Immature natural killer cell (primary cell): ENCODE measurements around the gene WWC1. TPM values are rescaled to one million over a fixed set of nuclear protein-coding genes. Genes with fewer than 3 reads are reported as not detected.
A peak's percentile ranks its signal among the peaks of the same experiment; 100 is the strongest.

Experiments
- DNase-seq, 3 donors: peaks; one replicate each; pipeline ENCODE4 v3.0.0; 2022; ENCODE audit warnings: mixed read lengths in 1 of 3
- H3K27ac Mint-ChIP-seq, 6 donors: one replicate each; pipeline ENCODE4 v1.8.0; 2020; ENCODE audit warnings: mixed read lengths in 6 of 6, mild to moderate bottlenecking in 5 of 6, inconsistent platforms in 4 of 6, moderate library complexity in 3 of 6
- H3K27me3 Mint-ChIP-seq, 3 donors: one replicate each; pipeline ENCODE4 v1.8.0; 2020 to 2021; ENCODE audit warnings: low read depth in 3 of 3, mild to moderate bottlenecking in 3 of 3, mixed read lengths in 3 of 3, moderate library complexity in 3 of 3, inconsistent platforms in 1 of 3
- H3K36me3 Mint-ChIP-seq, 3 donors: one replicate each; pipeline ENCODE4 v1.8.0; 2020; ENCODE audit warnings: mixed read lengths in 3 of 3, inconsistent platforms in 2 of 3, mild to moderate bottlenecking in 2 of 3
- H3K4me1 Mint-ChIP-seq, 2 donors: one replicate each; pipeline ENCODE4 v1.8.0; 2020; ENCODE audit warnings: inconsistent platforms in 2 of 2, mild to moderate bottlenecking in 2 of 2, mixed read lengths in 2 of 2, moderate library complexity in 1 of 2
- H3K4me3 Mint-ChIP-seq, 5 donors: one replicate each; pipeline ENCODE4 v1.8.0; 2020; ENCODE audit warnings: mild to moderate bottlenecking in 5 of 5, mixed read lengths in 5 of 5, inconsistent platforms in 3 of 5, moderate library complexity in 3 of 5
- H3K9me3 Mint-ChIP-seq, 6 donors: one replicate each; pipeline ENCODE4 v1.8.0; 2020; ENCODE audit warnings: mild to moderate bottlenecking in 6 of 6, mixed read lengths in 6 of 6, inconsistent platforms in 4 of 6, moderate library complexity in 3 of 6
- polyA plus RNA-seq, 3 donors: library from polyadenylated mRNA; unstranded; fragments of 300-500 nt; fragmentation: Illumina TruSeq; gene quantifications; one replicate each; pipeline ENCODE4 v1.2.3, GENCODE V29; 2021

WWC1 gene
- polyA plus RNA-seq, 3 donors from 2014 or later = 0.40 TPM; not detected in 2

DNA sequence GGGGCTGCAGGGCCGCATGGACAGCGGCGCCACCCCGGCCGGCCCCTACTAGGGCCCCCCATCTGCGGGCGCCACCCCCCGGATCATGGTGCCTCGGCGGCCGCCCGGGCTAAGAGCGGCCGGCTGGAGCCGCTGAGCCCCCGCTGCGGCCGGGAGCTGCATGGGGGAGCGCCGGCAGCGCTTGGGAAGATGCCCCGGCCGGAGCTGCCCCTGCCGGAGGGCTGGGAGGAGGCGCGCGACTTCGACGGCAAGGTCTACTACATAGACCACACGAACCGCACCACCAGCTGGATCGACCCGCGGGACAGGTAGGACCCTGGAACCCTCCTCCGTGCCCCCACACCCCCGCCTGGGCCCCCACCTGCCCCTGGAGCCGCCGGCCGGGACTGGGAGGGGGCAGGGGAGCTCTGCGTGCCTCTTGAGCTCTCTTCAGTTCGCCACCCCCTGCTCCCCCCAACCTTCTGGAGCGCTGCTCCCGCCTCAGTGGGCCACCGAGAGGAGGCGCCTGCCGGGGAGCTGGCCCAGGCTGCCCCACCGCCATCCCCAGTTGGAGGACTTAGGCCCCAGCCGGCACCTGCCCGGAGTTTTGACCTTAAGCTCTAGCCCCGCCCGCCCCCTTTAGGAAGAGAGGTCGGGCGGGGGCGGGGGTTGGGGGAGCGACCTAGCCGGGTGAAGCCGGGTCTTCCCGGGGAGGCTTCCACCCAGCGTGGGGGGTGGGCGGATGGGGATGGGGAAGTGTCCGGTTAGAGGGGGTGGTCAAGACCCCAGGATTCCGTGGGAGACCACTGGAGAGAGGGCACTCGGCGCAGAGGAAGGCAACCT, 730 bp downstream of the WWC1 start:
- DNase-seq = no peak
- peaks cover 4 to 17% of the 10 kb centered on the region in 2 donors for H3K4me1 Mint-ChIP-seq
- H3K36me3 Mint-ChIP-seq = no peaks in the 10 kb centered on the region
- H3K27ac Mint-ChIP-seq = no peak overlapping the region
- peaks cover 7 to 17% (median 15%) of the 10 kb centered on the region in 3 donors for H3K27me3 Mint-ChIP-seq
- H3K9me3 Mint-ChIP-seq = peaks cover 0 to 7% (median 0%) of the 10 kb centered on the region in 6 donors
- peak overlapping the region in 2 of 5 donors; percentile 46 to 51 for H3K4me3 Mint-ChIP-seq

DNA sequence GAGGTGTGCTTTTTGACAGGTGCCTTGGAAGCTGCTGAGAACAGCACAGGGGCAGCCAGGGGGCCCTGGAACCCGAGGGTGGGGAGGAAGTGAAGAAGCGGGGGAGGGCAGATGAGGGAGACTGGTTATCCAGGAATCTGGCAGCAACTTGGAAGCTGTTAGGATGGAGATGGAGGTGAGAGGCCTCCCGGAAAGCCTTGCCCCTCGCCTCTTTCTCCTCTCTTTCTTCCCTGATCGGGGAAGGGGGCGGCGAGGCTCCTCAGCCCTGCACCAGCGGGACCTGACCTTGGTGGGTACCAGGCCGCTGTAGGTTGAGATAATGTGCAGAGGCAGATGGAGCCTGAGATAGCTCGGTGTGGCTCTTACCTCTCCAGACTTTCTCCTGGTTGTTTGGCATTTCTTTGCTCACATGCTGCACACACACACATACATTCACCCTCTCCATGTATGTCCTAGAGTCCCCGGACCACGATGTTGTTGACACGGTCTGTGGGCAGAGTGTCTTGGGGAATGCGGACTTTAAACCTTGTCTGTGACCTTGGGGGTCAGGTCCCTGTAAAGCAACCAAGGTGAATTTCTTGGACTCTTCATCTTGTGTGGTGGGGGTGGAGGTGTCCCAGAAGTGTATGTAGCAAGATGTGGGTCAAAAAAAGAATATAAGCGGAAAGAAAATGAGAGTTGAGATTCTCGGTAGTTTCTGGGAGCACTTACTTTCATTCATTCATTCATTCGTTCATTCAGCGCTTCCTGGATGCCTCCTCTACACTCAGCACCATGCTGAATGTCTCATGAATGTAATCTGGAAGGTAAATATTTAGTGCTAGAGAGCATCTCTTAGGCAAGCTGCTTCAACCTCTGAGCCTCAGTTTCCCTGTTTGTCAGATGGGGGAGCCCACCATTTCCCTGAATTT, 1.6 kb downstream of the WWC1 start:
- Mint-ChIP-seq H3K27ac (no peak overlapping the region), H3K4me3 (peak overlapping the region; percentile 46 to 67 (median 60)), H3K36me3 (no peaks in the 10 kb centered on the region), H3K9me3 (peaks cover 0 to 7% (median 0%) of the 10 kb centered on the region in 6 donors), H3K27me3 (peaks cover 7 to 17% (median 15%) of the 10 kb centered on the region in 3 donors), H3K4me1 (peaks cover 4 to 17% of the 10 kb centered on the region in 2 donors)
- no peak for DNase-seq

DNA sequence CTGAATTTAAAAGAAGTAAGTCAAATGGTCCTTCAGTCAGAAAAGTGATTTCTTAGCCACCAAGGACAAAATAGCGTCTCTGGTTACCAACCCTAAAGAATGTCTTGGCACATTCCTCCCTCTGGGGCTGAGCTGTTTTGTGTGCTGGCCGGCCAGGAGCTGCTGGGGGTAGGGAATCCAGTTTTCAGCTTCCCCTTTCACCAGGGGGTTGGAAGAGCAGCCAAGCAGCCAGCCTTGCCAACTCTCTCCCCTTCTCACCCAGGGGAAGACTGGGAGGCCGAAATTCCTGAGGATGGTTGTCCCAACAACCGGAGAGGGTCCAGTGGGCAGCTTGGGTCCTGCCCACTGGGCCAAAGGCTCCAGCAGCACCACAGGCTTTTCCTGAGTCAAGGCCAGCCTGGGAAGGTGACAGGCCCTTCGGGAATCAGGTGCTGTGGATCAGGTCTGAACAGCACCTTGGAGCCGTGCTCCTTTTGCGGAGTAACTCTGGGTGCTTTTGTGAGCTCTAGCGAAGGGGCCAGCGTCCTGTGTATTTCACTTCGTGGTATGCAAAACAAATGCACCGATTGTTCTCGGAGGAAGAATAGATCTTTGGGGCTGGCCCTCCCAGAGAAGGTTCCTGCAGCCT, 4.2 kb downstream of the WWC1 start:
- no peaks in the 10 kb centered on the region for H3K36me3 Mint-ChIP-seq
- DNase-seq = no peak
- H3K27me3 Mint-ChIP-seq = peaks cover 6 to 7% (median 7%) of the 10 kb centered on the region in 3 donors
- no peak overlapping the region for H3K4me3 Mint-ChIP-seq
- H3K27ac Mint-ChIP-seq = no peak overlapping the region
- H3K4me1 Mint-ChIP-seq = peaks cover 0 to 11% of the 10 kb centered on the region in 2 donors
- peaks cover 0 to 5% (median 0%) of the 10 kb centered on the region in 6 donors for H3K9me3 Mint-ChIP-seq

DNA sequence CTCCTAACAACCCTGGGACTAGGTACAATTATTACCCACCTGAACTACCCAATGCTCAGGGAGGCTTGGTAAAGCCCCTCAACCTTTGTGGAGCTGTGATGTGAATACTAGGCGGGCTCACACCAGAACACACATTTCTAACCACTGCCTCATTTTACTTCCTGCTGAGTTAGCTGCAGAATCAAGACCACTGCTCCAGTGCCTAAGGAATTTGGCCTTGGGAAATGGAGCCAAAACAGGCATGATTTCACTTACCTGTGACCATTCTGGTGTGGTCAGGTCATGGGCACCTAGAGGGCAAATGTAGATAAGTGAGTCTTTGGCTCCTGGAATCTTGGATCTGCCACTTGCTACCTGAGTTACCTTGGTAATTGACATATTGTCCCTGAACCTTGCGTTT, 5.2 kb downstream of the WWC1 start:
- DNase-seq = no peak
- Mint-ChIP-seq H3K27ac (no peak overlapping the region), H3K9me3 (peaks cover 0 to 4% (median 0%) of the 10 kb centered on the region in 6 donors), H3K27me3 (peaks cover 5 to 7% (median 6%) of the 10 kb centered on the region in 3 donors), H3K4me3 (no peak overlapping the region), H3K36me3 (no peaks in the 10 kb centered on the region), H3K4me1 (peaks cover 0 to 5% of the 10 kb centered on the region in 2 donors)

DNA sequence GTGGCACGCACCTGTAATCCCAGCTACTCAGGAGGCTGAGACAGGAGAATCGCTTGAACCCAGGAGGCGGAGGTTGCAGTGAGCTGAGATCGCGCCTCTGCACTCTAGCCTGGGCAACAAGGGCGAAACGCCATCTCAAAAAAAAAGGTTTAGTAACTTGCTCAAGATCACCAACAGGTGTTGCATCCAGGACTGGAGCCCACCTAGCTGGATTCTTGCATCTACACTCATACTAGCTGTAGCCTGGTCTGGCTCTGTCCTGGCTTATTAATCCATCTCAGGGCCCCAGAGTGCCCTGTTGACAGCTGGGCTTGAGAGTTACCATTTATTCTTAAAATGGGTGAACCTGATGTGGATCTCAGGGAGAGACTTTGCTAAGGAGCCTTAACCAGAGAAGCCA, 7.5 kb downstream of the WWC1 start:
- Mint-ChIP-seq H3K36me3 (no peaks in the 10 kb centered on the region), H3K4me1 (no peaks in the 10 kb centered on the region), H3K4me3 (no peak overlapping the region), H3K27ac (no peak overlapping the region), H3K27me3 (peaks cover 0 to 4% (median 0%) of the 10 kb centered on the region in 3 donors), H3K9me3 (peaks cover 0 to 4% (median 0%) of the 10 kb centered on the region in 6 donors)
- no peak for DNase-seq

DNA sequence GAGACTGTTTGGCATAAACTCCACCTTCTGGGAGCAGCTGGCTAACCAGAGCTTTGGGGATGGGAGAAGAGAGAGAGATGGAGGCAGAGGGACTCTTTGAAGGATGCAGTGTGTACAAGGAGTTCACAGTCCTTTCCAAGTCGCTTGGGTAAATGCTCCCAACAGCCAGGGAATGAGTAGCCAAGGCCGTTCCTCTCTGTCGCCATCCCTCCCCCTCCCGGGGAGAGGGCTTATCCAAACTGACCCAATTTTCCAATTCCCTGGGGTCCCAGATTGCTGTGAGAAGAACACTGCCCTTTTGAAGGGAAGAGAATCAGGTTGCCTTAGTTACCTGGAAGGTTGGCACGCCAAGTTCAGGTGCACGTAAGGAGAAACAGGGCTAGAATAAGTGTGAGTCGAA, 7.9 kb downstream of the WWC1 start:
- H3K4me3 Mint-ChIP-seq = no peak overlapping the region
- no peaks in the 10 kb centered on the region for H3K4me1 Mint-ChIP-seq
- no peaks in the 10 kb centered on the region for H3K36me3 Mint-ChIP-seq

DNA sequence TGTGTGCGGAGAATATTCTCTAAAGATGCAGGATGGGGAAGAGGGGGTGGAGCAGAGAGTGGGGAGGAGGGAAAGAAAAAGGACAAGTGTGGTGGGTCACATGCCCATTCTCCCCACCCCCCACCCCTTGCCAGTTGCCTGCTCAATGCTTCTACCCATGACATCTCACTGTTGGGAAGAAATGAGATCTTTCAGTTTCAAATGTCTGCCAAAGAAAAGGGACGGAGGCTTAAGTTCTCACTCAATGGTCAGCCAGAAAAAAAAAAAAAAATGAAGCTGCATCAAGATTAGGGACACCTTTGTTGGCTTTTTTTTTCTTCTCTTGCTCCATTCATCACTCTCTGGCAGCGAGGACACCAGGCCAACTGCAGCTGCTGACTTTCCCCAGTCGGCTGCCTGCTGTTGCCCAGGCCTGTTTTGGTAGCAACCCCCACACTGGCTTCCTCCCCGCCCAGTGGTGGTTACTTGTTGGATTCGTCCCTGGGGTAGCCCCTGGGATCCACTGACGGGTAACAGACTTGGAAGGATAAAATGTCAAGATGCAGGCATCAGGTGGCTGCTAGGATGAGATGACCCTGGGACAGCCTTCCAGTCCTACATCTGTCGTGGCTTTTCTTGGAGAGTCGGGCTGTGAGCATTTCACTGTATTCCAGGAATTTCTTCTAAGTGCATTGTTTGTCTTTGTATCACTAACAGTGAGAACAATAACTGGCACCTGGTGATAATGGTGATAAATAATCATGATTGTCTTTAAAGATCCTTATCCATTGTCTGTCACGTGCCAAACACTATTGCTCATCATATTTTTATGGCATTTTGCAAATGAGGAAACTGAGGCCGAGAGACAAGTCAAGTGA, 9.1 kb downstream of the WWC1 start:
- no peaks in the 10 kb centered on the region for H3K4me1 Mint-ChIP-seq
- H3K4me3 Mint-ChIP-seq = no peak overlapping the region
- no peak for DNase-seq
- no peaks in the 10 kb centered on the region for H3K36me3 Mint-ChIP-seq
- H3K9me3 Mint-ChIP-seq = peaks cover 0 to 2% (median 0%) of the 10 kb centered on the region in 6 donors
- peaks cover 0 to 6% (median 0%) of the 10 kb centered on the region in 3 donors for H3K27me3 Mint-ChIP-seq
- no peak overlapping the region for H3K27ac Mint-ChIP-seq

More for the DNA sequence above, 7.9 kb downstream of the WWC1 start:
- H3K27me3 Mint-ChIP-seq = peaks cover 0 to 4% (median 0%) of the 10 kb centered on the region in 3 donors
- no peak overlapping the region for H3K27ac Mint-ChIP-seq
- H3K9me3 Mint-ChIP-seq = peaks cover 0 to 4% (median 0%) of the 10 kb centered on the region in 6 donors
- DNase-seq = no peak

DNA sequence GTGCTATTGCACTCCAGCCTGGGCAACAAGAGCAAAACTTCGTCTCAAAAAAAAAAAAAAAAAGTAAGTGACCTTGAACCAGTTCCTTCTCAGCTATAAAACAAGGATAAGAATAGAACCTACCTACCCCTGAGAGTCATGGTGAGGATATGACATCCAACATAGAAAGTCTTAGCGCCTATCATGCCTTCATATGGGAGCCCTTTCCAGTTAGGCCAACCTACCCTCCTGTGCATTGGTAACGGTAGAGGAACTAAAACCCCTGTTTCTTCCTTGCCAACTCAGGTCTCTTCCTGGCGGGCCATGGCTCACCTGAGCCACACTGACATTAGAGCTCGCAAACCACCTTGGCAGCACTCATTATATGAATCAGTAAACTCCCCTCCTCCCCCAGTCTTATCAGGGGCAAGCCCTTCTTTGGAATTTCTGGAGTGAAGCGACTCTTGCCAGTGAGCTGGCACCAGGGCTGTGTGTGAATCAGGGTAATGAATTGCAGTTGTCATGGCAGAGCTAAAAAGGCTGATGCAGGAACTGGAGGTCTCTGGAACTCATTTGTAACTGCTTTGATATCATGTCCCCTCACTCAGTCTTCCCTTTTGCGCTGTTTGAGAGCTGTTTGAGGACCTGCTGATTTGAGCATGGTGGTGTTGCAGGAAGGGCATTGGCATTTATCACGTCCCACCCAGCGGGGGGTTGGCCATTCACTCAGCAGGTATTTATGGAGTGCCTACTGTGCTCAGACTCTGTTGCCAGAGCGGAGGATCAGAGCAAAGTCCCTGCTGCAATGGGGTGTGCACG, 10.3 kb downstream of the WWC1 start:
- no peak overlapping the region for H3K27ac Mint-ChIP-seq
- H3K27me3 Mint-ChIP-seq = peaks cover 0 to 6% (median 0%) of the 10 kb centered on the region in 3 donors
- H3K4me3 Mint-ChIP-seq = no peak overlapping the region
- H3K4me1 Mint-ChIP-seq = no peaks in the 10 kb centered on the region
- H3K9me3 Mint-ChIP-seq = peaks cover 0 to 2% (median 0%) of the 10 kb centered on the region in 6 donors
- no peaks in the 10 kb centered on the region for H3K36me3 Mint-ChIP-seq
- no peak for DNase-seq

DNA sequence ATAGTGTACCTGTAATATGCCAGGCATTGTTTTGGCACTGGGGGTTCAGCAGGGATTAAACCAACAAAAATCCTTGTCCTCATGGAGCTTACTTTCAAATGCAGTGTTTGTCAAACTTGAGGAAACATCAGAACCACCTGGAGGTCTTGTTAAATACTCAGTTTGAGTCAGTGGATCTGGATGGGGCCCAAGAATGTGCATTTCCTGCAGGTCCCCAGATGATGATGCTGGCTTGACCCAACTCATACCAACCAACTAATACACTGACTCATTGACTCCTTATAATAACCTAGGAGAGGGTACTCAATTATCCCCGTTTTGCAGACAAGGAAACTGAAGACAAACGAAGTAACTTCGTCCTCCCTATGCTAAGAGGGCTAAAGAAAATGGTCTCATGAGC, 11.3 kb downstream of the WWC1 start:
- H3K27ac Mint-ChIP-seq = no peak overlapping the region
- H3K9me3 Mint-ChIP-seq = peaks cover 0 to 2% (median 0%) of the 10 kb centered on the region in 6 donors
- no peaks in the 10 kb centered on the region for H3K4me1 Mint-ChIP-seq
- peaks cover 0 to 6% (median 4%) of the 10 kb centered on the region in 3 donors for H3K27me3 Mint-ChIP-seq
- no peak for DNase-seq
- H3K36me3 Mint-ChIP-seq = no peaks in the 10 kb centered on the region
- H3K4me3 Mint-ChIP-seq = no peak overlapping the region

DNA sequence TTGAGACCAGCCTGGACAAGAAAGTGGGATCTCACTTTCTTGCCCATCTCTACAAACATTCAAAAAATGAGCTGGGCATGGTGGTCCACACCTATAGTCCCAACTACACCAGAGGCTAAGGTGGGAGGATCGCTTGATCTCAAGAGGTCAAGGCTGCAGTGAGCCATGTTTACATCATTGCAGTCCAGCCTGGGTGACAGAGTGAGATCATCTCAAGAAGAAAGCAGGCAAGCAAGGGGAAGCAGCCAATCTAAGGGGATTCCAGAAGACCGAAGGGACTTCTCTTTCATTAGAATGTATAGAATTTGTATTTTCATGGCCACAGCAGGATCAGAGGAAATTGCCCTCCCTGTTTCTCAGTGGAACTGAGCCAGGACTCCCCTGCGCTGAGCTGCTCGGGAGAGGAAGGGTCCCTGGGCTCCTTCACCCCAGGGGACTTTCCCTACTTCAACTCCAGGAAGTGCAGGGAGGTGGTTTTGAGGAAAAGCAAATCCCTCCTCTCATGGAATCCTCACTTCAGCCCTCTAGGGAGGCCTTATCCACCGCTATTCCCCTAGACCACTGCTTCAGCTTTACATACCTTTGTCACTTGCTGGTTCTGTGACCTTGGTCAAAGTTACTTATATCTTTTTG, 12.1 kb downstream of the WWC1 start:
- Mint-ChIP-seq H3K27me3 (peaks cover 0 to 6% (median 4%) of the 10 kb centered on the region in 3 donors), H3K36me3 (no peaks in the 10 kb centered on the region), H3K4me3 (no peak overlapping the region), H3K9me3 (no peaks in the 10 kb centered on the region), H3K27ac (no peak overlapping the region), H3K4me1 (no peaks in the 10 kb centered on the region)
- DNase-seq = no peak

DNA sequence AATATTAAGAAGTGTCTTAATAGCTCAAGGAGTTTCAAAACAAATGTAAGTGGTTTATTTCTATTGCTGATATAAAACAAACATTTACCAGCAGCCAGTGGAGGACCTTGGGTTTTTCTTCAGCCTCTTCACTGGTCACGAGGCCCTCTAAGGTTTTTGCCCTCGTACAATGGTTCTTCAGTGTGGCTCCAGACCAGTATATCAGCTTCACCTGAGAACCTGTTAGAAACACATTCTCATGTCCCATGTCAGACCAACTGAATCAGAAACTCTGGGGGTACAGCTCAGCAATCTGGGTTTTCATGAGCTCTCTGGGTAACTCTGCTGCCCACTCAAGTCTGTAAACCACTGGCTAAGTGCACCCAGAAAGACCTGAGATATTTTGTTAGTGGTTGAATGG, 12.9 kb downstream of the WWC1 start:
- Mint-ChIP-seq H3K4me3 (no peak overlapping the region), H3K4me1 (no peaks in the 10 kb centered on the region), H3K27ac (no peak overlapping the region)

DNA sequence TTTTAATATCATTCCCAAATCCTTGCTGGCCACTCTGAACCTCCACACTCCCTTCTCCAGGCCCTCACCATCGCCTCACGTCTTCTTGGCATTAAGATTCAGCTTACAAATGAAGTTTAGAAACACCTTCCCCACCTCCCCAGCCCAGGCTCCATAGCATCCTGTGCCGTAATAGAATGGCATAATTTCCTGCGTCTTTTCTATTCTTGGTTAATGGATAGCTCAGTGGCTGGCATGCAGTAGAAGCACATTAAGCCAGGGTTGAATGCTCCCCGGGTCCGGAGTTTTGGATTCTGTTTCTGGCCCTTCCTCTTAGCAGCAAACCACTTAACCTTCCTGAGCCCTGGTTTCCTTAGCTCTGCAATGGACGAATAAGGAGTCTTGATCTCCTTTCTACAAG, 13.8 kb downstream of the WWC1 start:
- H3K9me3 Mint-ChIP-seq = peaks cover 0 to 1% (median 0%) of the 10 kb centered on the region in 6 donors
- peaks cover 0 to 9% (median 8%) of the 10 kb centered on the region in 3 donors for H3K27me3 Mint-ChIP-seq
- DNase-seq = no peak
- H3K4me3 Mint-ChIP-seq = no peak overlapping the region
- H3K4me1 Mint-ChIP-seq = no peaks in the 10 kb centered on the region
- H3K36me3 Mint-ChIP-seq = no peaks in the 10 kb centered on the region
- H3K27ac Mint-ChIP-seq = no peak overlapping the region

More for the DNA sequence above, 12.9 kb downstream of the WWC1 start:
- H3K27me3 Mint-ChIP-seq = peaks cover 0 to 6% (median 6%) of the 10 kb centered on the region in 3 donors
- no peaks in the 10 kb centered on the region for H3K36me3 Mint-ChIP-seq
- no peaks in the 10 kb centered on the region for H3K9me3 Mint-ChIP-seq
- no peak for DNase-seq
